SU-DHL-6 (cell line): ENCODE results near the gene RASSF1.

ENCODE experiments used
- H2AFZ ChIP-seq: fragments of 200-600 bp; sonication (generic); 2 replicates; pipeline ENCODE4 v1.6.1; 2014; ENCODE audit warnings: low read depth, mild to moderate bottlenecking, moderate library complexity, mixed read lengths, antibody characterized with exemption, low read length; ENCODE audit not compliant: severe bottlenecking
- H3F3A ChIP-seq: fragments of 200-600 bp; shearing (Covaris generic); 2 replicates; pipeline ENCODE4 v1.6.0; 2016; ENCODE audit warnings: antibody characterized with exemption, mild to moderate bottlenecking; ENCODE audit not compliant: insufficient read depth
- H3K27ac ChIP-seq: fragments of 200-600 bp; sonication (generic); 2 replicates; pipeline ENCODE4 v1.5.1; 2016; ENCODE audit warnings: low read depth, mild to moderate bottlenecking, low read length, moderate library complexity, mixed read lengths
- H3K27me3 ChIP-seq: fragments of 200-600 bp; sonication (generic), shearing (Covaris generic); 2 replicates; pipeline ENCODE4 v1.6.0; 2014; ENCODE audit warnings: mild to moderate bottlenecking, low read length
- H3K36me3 ChIP-seq: fragments of 200-600 bp; sonication (generic); 2 replicates; pipeline ENCODE4 v1.6.1; 2014; ENCODE audit warnings: mild to moderate bottlenecking, low read length, mixed read lengths
- H3K4me2 ChIP-seq: fragments of 300-600, 200-600 bp; shearing (Covaris generic), sonication (generic); 2 replicates; pipeline ENCODE4 v1.6.0; 2014; ENCODE audit warnings: low read length, low read depth, mild to moderate bottlenecking; ENCODE audit not compliant: poor library complexity, severe bottlenecking
- H3K4me3 ChIP-seq: fragments of 200-600 bp; sonication (generic); 2 replicates; pipeline ENCODE4 v1.5.1; 2014; ENCODE audit warnings: antibody characterized with exemption, low read length, mild to moderate bottlenecking, mixed read lengths; ENCODE audit not compliant: insufficient read depth, poor library complexity, severe bottlenecking
- H3K79me2 ChIP-seq: fragments of 200-600 bp; sonication (generic); 2 replicates; pipeline ENCODE4 v1.6.1; 2014; ENCODE audit warnings: mild to moderate bottlenecking, low read length, moderate library complexity; ENCODE audit not compliant: insufficient read depth
- H3K9ac ChIP-seq: fragments of 200-600 bp; sonication (generic); 2 replicates; pipeline ENCODE4 v1.7.0; 2014; ENCODE audit warnings: mild to moderate bottlenecking, low read length
- H3K9me2 ChIP-seq: fragments of 200-600 bp; sonication (generic); replicated peaks from 2 replicates; pipeline ENCODE4 v1.6.1; 2014; ENCODE audit warnings: low read length; ENCODE audit not compliant: insufficient read depth
- H3K9me3 ChIP-seq: fragments of 200-600 bp; sonication (generic); 2 replicates; pipeline ENCODE4 v1.6.1; 2014; ENCODE audit warnings: low read length, mixed read lengths; ENCODE audit not compliant: insufficient read depth
- H4K20me1 ChIP-seq: fragments of 200-600 bp; sonication (generic); 2 replicates; pipeline ENCODE4 v1.6.1; 2014; ENCODE audit warnings: low read depth, mild to moderate bottlenecking, antibody characterized with exemption, low read length, moderate library complexity, mixed read lengths
- CTCF ChIP-seq: fragments of 200-600 bp; sonication (generic); IDR thresholded peaks from one replicate; pipeline ENCODE4 v1.5.1; 2017; ENCODE audit warnings: antibody characterized with exemption, mild to moderate bottlenecking, low read length, moderate library complexity; ENCODE audit not compliant: insufficient read depth, poor library complexity, severe bottlenecking
- EZH2phosphoT487 ChIP-seq: fragments of 200-600 bp; sonication (generic), shearing (Covaris generic); conservative IDR thresholded peaks from 2 replicates; pipeline ENCODE4 v1.6.1; 2018; ENCODE audit warnings: mild to moderate bottlenecking, antibody characterized with exemption, low read length, moderate library complexity, mixed read lengths

RASSF1 gene

GRCh38 chr3:50345008-50345407, 4.4 kb upstream of the RASSF1 start:
- H3K27ac ChIP-seq = no peak overlapping the region
- 0 out of 2 replicates have a peak overlapping the region, but pooled peaks have one; percentile 45 for H3K9ac ChIP-seq
- no peaks in the 10 kb centered on the region for H3K27me3 ChIP-seq
- H3K4me3 ChIP-seq = no peak overlapping the region
- no peaks in the 10 kb centered on the region for H4K20me1 ChIP-seq
- H3K36me3 ChIP-seq = no peaks in the 10 kb centered on the region
- peak overlapping the region; percentile 48 for H3K4me2 ChIP-seq
- H3K9me2 ChIP-seq = no peaks in the 10 kb centered on the region
- no peaks in the 10 kb centered on the region for H3F3A ChIP-seq
- H2AFZ ChIP-seq = no peak overlapping the region
- TF ChIP-seq EZH2phosphoT487 (no peak), CTCF (no peak)
- H3K79me2 ChIP-seq = peaks cover 7% of the 10 kb centered on the region; the same call in 1 of the 2 replicates
- H3K9me3 ChIP-seq = no peaks in the 10 kb centered on the region

- H3K27ac ChIP-seq = no peak overlapping the region
- TF ChIP-seq EZH2phosphoT487 (no peak), CTCF (no peak)
- no peak overlapping the region for H3K4me2 ChIP-seq
- no peak overlapping the region for H3K9ac ChIP-seq
- H3K9me2 ChIP-seq = no peaks in the 10 kb centered on the region
- no peaks in the 10 kb centered on the region for H3K79me2 ChIP-seq
- H2AFZ ChIP-seq = no peak overlapping the region
- H3K27me3 ChIP-seq = no peaks in the 10 kb centered on the region
- H3K4me3 ChIP-seq = no peak overlapping the region
- no peaks in the 10 kb centered on the region for H3K36me3 ChIP-seq
- no peaks in the 10 kb centered on the region for H3K9me3 ChIP-seq
- H3F3A ChIP-seq = peaks cover 11% of the 10 kb centered on the region; the same call in 1 of the 2 replicates
- no peaks in the 10 kb centered on the region for H4K20me1 ChIP-seq
Observed at GRCh38 chr3:50342813-50343633, 2.4 kb upstream of the RASSF1 start.

GRCh38 chr3:50341996-50342650, 1.5 kb upstream of the RASSF1 start:
- Histone ChIP-seq H3K36me3 (no peaks in the 10 kb centered on the region), H3F3A (peaks cover 12% of the 10 kb centered on the region; the same call in 1 of the 2 replicates), H3K9ac (no peak overlapping the region), H3K9me3 (no peaks in the 10 kb centered on the region), H4K20me1 (no peaks in the 10 kb centered on the region), H2AFZ (no peak overlapping the region), H3K27ac (no peak overlapping the region), H3K4me2 (no peak overlapping the region), H3K27me3 (no peaks in the 10 kb centered on the region), H3K79me2 (peaks cover under 1% of the 10 kb centered on the region), H3K9me2 (no peaks in the 10 kb centered on the region), H3K4me3 (no peak overlapping the region)
- TF ChIP-seq CTCF = no peak
- no peak for TF ChIP-seq EZH2phosphoT487
